CD4-positive, alpha-beta T cell treated with Interferon alpha-2 for 1 hour (primary cell): ENCODE results near the gene PNP.

Experiments
- DNase-seq, 2 donors: peaks; one replicate each; pipeline ENCODE4 v3.0.0-alpha.2; 2020 to 2022

PNP gene

GRCh38 chr14:20455355-20456300 lies 13.6 kb upstream of the PNP start:
- no peak for DNase-seq

DNA sequence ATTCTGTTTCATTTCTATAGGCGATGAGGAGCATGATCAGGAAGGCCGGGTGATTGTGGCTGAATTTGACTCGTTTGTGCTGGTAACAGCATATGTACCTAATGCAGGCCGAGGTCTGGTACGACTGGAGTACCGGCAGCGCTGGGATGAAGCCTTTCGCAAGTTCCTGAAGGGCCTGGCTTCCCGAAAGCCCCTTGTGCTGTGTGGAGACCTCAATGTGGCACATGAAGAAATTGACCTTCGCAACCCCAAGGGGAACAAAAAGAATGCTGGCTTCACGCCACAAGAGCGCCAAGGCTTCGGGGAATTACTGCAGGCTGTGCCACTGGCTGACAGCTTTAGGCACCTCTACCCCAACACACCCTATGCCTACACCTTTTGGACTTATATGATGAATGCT lies 12.2 kb upstream of the PNP start:
- DNase-seq: no peak

DNA sequence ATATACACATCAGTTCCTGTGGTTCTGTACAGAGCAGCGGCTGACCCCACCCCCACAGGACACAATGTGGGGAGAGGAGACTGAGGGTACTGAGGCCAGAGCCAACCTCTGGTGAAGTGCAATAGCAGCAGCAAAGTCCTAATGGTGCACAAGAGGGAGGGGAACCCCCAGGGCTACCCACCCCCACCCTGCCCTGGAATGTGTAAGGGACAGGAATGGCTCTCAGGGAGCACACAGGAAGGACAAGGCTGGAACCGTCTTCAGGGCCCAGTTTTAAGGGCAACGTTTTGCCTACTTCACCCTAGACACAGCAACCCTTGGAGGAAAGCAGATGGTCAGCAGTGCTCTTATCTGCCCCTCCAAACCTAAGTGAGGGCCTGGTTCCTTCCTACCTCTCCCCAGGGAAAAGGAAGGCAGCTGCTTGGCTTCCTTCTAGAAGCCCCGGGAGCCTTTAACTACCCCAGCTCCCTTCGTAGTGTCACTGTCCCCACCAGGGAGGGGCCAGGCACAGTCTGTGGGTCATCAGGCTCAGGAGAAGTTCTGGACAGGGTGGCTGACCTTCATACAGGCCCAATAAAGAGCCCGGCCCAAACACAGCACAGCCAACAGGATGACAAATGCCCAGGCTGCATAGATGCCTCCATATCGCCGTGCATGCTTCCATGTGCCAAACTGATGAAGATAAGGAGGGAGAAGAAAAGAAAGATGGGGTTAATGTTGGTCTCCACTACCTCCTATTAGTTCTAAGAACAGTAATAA lies 11.0 kb upstream of the PNP start:
- no peak for DNase-seq

DNA sequence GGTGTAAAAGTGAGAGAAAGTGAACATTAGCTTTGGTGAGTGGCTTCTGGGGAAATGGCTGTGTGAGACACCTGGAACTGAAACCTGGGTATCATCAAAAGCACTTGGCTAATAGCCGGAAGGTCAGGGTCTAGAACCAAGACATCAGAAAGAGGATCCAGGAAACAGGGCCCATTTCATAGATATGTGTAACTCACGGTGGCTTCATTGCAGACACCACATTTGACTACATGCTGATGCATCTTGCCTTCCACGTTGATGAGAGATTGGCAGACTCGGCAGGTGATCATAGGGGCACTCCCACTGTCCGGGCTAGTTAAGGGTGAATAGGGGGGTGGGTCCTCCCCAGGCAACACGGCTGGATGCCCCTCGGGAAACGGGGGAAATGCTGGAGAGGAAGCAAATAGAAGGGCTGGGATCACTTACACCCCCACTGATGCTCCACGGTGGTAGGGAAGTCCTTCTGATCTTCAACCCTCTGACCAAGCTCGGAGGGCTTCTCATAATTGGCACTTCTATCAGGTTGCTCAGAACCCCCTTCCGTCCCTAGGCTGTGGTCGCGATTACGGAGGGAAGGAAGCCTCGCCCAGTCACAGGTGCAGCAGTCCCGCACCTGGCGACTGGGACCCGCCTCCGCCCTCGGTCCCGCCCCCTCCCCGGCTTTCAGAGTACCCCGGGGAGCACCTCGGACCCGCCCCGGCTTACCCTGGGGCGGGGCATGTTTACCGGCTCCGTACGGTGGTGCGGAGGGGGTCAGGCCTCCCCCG lies 8.6 kb upstream of the PNP start:
- peak; percentile 81 to 84 for DNase-seq

DNA sequence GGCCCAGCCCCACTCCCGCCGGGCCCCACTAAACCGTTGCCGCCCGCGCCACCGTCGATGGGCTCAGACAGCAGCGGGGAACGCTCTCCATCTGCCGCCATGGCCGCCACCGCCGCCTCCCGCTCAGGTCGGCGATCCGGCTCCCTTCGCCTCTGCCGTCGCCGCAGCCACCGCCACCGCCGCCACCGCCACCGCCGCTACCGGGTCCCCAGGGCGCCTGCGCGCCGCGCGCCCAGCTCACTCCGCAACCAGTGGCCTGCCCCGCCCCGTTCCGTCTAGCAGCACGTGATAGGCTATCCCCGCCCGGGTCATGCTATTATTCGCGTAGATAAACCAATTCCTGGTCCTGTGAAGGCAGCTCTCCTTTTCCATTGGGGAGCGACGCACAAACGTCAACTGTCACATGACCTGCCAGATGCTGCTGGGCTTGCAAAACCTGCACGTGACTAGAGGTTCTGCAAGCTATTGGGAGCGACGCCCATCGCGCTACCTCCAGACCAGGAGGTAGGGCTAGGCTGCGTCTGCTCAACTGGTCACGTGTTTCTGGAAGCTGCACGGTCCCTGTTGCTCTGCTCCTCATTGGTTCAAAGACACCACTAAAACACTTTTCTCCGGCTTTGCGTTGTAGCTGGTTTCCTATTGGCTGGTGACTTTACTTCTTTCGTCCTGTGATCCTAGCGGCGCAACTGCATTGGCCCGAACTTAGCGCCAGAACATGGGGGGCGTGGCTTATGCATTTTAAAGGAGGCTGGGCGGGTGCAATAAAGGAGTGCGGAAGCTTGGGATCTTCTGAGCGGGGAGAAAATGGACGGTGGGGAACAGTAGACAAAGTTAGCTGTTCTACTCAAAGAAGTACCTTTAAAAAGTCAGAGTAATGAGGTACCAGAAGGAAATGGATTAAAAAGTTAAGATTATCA lies 7.7 kb upstream of the PNP start, which contains the start of gene PIP4P1:
Gene PIP4P1, minus strand, starts transcription at position 210 of the 917 bp plus-strand sequence. Its CDS starts 109 bp downstream, at position 101.
- peak; percentile 100 for DNase-seq

GRCh38 chr14:20468764-20469241 lies 403 bp upstream of the PNP start:
- no peak for DNase-seq

DNA sequence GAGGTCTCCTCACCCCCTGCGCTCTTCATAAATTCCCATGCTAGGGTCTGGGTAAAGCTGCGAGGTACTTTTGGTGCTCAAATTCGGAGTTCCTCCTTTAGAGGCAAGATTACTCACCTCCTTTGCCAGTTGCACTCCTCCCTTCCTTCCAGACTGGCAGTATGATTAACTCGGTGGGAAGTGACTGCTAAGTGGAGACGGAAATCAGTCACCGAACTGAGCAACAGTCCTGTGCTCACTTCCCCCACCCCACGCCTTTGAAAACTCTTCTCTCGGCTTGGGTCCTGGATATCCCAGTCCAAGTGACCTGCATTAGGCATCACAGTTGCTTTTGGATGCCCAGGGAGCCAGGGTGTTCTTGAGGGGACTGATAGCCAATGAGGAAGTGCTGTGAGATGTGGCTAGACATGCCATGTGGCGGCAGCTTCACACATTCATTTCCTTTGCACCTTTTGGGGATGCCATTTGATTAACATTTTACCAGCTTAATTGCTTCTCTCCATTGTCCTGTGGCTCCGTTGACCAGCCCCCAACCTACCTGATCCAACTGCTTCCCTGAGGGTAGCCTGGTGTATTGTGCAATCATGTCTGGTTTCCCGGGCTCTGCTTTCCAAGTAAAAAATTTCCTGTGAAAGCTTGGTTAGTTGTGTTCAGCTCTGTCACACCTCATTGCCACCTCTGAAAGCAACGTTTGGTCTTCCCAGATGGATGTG lies 840 bp downstream of the PNP start:
- peak; percentile 55 to 65 for DNase-seq

DNA sequence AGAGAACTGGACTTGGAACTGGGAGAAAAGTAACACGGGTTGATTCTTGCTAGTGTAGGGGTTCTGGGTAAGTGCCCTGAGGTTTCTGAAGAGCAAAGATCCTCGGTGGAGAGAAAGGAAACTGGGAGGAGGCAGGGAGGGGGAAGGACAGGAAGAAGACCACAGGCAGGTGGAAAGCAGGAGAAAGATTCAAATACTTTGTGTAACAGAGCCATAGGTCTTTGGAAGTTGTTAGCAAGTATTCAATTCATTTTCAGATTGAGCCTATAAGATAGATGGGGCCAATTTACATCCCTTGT lies 1.3 kb downstream of the PNP start:
- DNase-seq: peak in 1 of 2 donors; percentile 25

DNA sequence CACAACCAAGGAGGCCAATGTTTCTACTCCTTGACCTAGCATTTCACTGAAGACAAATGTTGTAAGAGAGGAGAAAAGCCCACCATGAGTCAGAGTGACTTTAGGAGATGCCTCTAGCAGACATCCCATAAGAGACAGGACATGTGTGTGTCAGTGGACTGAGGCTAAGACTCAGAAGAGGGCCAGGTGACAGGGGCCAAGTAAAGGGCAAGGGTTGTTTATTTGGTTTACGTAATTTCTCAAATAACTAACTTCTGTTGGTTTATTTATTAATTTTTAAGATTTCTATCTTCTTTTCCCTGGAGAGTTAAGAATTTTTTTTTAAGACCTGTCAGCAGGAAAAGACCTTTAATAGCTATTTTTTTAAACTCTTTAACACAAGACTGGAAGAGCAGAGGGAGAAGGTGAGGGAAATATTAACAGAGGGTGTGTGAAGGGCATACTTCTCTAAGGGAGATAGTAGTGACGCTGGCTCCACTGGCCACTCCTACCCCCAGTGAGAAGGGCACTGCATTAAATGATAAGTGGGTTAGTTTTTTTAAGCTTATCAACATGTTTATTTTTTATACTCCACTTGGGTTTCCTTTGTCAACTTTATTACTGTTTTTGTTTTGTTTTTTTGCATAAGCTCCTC lies 3.4 kb downstream of the PNP start:
- no peak for DNase-seq

- no peak for DNase-seq
Observed at GRCh38 chr14:20476776-20477175, 7.6 kb downstream of the PNP start.

- DNase-seq: peak in 1 of 2 donors; percentile 60
Observed at GRCh38 chr14:20477211-20477876, 8.1 kb downstream of the PNP start.

GRCh38 chr14:20478894-20479293 lies 9.7 kb downstream of the PNP start:
- no peak for DNase-seq

DNA sequence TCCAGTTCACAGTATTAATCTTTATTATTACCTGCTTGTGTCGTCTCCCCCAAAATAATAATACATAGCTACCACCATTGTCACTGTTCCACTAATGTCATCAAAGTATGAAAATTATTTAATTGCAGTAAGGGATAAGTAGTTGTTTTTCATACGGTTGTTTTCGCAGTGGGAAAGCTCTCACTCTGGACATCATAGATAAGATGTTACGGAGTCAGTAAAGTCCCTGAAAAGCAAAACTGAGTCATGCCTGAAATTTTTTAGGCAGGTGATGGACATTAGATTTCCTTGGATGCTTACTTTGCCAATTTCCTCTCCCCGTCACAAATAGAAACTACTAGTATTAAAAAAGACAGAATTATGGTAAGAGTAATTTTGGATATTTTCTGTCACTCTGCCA lies 13.2 kb downstream of the PNP start:
- no peak for DNase-seq

DNA sequence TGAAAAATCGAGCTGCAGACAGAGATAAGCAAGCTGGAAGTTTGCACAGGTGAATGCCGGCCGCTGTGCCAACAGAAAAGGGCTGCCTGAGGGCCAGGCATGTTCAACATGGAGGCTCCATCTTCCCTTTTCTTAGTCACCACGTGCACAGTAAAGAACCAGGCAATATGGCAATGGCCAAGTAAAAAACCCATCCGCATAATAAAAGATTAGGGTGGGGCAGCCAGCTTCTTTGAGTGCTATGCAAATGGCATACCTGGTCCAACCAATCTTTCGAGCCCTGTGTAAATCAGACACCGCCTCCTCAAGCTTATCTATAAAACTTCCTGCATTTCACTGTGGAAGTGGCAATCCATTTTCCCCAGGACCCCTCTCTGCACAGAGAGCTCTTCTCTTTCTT lies 16.7 kb downstream of the PNP start:
- no peak for DNase-seq

- DNase-seq: no peak
Observed at GRCh38 chr14:20486684-20487395, 17.6 kb downstream of the PNP start.

GRCh38 chr14:20487396-20487725 lies 18.2 kb downstream of the PNP start:
- DNase-seq: no peak

DNA sequence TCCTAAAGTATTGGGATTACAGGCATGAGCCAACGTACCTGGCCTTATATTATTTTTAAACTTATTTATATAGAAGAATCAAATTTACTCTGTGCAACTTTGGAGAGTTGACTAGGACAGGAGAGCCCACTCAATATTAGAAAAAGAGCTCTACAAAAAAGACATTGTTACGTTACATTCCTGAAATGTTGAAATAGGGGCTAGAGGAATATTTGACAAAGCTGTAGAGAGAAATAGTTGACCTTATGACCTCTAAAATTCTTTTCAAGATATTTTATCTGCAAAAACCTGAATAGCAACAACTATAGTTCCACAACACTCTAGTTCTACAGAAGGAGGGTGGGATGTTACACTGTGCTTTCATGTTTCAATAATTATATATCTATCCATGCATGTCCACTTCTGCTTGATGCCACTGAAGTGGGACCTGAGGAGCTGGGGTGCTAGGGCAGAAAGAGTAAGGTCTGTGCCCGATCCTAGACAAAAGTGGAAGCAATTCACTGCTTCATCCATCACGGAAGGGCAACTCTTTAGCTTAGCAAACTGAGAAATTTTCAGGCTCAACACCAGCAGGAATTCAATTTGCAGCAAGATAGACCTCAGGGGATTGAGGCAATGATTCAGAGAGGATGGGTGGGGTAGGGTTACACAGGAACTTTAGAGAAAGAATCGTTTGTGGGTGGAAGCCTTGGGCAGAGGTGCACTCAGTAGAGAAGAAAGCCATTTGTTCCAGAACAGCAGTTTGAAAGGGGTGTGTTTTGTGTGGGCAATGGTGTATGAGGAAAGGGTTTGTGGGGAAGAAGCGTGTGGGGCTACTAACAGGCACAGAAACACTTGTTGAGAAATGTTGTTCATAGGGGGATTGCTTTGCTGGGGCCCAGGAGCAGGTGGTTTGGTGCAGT lies 20.1 kb downstream of the PNP start:
- peak in 1 of 2 donors; percentile 11 for DNase-seq

GRCh38 chr14:20490563-20490962 lies 21.4 kb downstream of the PNP start:
- no peak for DNase-seq

GRCh38 chr14:20492486-20492885 lies 23.3 kb downstream of the PNP start:
- DNase-seq: no peak
